NCI-H187 treated with DMSO at 0.1 percent for 48 hours (cell line): Measurements from ENCODE around the gene SMCR8.
"Not testable (repeated sequence)": the region's sequence is repeated elsewhere in the genome, so short reads cannot be mapped to it uniquely, and the experiment has no call there.

Experiments
- DNase-seq: peaks from one replicate; lab custom pipeline; 2025; lab: John Stamatoyannopoulos, UW

The SMCR8 gene

GRCh38 chr17:18361837-18362697, 47.0 kb downstream of the SMCR8 start:
- no peak for DNase-seq

- no peak for DNase-seq
Measured at GRCh38 chr17:18362698-18363100, 47.6 kb downstream of the SMCR8 start.

GRCh38 chr17:18363101-18364049, 48.3 kb downstream of the SMCR8 start, which contains the start of gene SHMT1:
SHMT1 (minus strand) TSS chr17:18363550; CDS start chr17:18355981, 7,569 bp downstream.
- peak; percentile 42 for DNase-seq

DNA sequence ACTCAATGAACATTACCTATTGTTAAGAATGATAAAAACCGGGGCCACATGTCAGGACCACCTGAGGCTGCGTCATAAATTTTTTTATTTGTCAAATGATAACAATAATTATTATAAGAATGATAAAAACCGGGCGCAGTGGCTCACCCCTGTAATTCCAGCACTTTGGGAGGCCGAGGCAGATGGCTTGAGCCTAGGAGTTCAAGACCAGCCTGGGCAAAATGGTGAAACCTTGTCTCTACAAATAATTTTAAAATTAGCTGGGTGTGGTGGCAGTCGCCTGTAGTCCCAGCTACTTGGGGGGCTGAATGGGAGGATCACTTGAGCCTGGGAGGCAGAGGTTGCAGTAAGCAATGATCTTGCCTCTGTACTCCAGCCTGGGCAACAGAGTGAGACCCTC, 49.1 kb downstream of the SMCR8 start:
- DNase-seq: no peak

DNA sequence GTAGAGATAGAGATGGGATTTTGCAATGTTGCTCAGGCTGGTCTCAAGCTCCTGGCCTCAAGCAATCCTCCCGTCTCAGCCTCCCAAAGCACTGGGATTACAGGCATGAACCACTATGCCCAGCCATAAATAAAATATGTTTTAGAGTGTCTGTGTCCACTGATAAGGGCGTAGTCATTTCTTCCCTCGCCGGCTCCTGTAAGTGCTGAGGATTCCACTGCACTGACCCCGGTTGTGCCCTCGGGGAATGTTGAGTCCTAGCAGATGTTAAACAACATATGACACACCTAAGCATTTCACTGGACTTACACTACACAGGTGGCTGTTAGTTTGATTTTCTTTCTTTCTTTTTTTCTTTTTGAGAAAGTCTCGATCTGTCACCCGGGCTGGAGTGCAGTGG, 53.9 kb downstream of the SMCR8 start:
- DNase-seq: no peak

GRCh38 chr17:18370761-18371160, 55.7 kb downstream of the SMCR8 start:
- no peak for DNase-seq

GRCh38 chr17:18371455-18371854, 56.4 kb downstream of the SMCR8 start:
- DNase-seq: no peak

- DNase-seq: not testable (repeated sequence)
Measured at GRCh38 chr17:18373181-18373580, 58.1 kb downstream of the SMCR8 start.

DNA sequence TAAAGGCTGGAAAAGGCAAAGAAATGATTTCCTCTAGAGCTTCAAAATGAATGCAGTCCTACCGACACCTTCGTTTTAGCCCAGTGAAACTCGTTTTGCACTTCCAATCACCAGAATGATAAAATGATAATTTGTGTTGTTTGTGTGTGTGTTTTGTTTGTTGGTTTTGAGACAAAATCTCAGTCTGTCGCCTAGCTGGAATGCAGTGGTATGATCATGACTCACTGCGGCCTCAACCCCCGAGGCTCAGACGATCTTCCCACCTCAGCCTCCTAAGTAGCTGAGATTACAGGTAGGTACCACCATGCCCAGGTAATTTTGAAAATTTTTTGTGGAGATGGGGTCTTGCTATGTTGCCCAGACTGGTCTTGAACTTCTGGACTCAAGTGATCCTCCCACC, 59.1 kb downstream of the SMCR8 start:
- no peak for DNase-seq
